C4-2B (cell line): ENCODE measurements around the gene KIR2DL1.

Experiments
- ZFX ChIP-seq: fragments of 450-650 bp; IDR thresholded peaks from 2 replicates; pipeline ENCODE4 v1.6.1; 2017
- TF ChIP-seq, protein P1 (sequence below): fragments of 450-650 bp; conservative IDR thresholded peaks from 2 replicates; pipeline ENCODE4 v1.5.1; 2017; ENCODE audit warnings: mild to moderate bottlenecking

DNA sequence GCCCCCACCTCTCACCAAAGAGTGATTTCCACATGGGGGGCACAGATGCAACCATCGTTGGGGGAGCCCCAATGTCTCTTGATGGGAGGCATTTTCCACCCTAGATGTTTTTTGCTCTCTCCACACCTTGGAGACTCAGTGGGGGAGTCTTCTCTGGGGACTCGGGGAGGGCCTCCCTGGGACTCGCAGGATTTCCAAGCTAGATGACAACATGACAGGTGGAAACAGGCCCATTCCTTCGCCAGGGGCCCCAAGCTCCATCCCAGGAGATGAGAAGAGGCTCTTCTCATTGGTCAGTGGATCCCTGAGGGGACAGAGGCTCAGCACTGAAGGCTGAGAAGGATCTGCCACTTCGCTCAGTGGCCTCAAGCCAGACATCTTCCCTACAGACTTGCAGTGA lies 21.1 kb downstream of the KIR2DL1 start:
- TF ChIP-seq, protein P1, sequence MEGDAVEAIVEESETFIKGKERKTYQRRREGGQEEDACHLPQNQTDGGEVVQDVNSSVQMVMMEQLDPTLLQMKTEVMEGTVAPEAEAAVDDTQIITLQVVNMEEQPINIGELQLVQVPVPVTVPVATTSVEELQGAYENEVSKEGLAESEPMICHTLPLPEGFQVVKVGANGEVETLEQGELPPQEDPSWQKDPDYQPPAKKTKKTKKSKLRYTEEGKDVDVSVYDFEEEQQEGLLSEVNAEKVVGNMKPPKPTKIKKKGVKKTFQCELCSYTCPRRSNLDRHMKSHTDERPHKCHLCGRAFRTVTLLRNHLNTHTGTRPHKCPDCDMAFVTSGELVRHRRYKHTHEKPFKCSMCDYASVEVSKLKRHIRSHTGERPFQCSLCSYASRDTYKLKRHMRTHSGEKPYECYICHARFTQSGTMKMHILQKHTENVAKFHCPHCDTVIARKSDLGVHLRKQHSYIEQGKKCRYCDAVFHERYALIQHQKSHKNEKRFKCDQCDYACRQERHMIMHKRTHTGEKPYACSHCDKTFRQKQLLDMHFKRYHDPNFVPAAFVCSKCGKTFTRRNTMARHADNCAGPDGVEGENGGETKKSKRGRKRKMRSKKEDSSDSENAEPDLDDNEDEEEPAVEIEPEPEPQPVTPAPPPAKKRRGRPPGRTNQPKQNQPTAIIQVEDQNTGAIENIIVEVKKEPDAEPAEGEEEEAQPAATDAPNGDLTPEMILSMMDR, result no peak
- TF ChIP-seq ZFX, result no peak
